Iris pigment epithelial cell (primary cell): ENCODE measurements around the gene GBA3.
A peak's percentile ranks its signal among the peaks of the same experiment; 100 is the strongest.

Experiments
- DNase-seq: peaks from one replicate; pipeline ENCODE4 v3.0.0-alpha.2; 2011; ENCODE audit warnings: low read depth

Gene GBA3

GRCh38 chr4:22692736-22693135, at the start of gene GBA3:
Gene GBA3 (plus strand): TSS chr4:22692937.
- no peak for DNase-seq

- DNase-seq, result no peak
Measured at GRCh38 chr4:22643952-22644351, 48.8 kb upstream of the GBA3 start.

GRCh38 chr4:22645481-22646182, 47.1 kb upstream of the GBA3 start:
- no peak for DNase-seq

GRCh38 chr4:22648996-22649395, 43.7 kb upstream of the GBA3 start:
- no peak for DNase-seq

- no peak for DNase-seq
Measured at GRCh38 chr4:22650771-22651170, 42.0 kb upstream of the GBA3 start.

GRCh38 chr4:22653752-22654151, 39.0 kb upstream of the GBA3 start:
- DNase-seq, result no peak

GRCh38 chr4:22661443-22661842, 31.3 kb upstream of the GBA3 start:
- no peak for DNase-seq

GRCh38 chr4:22667332-22667940, 25.3 kb upstream of the GBA3 start:
- no peak for DNase-seq

- peak; percentile 54 for DNase-seq
Measured at GRCh38 chr4:22668301-22668700, 24.4 kb upstream of the GBA3 start.

- no peak for DNase-seq
Measured at GRCh38 chr4:22668702-22669101, 24.0 kb upstream of the GBA3 start.

- DNase-seq, result peak; percentile 46
Measured at GRCh38 chr4:22670956-22671355, 21.8 kb upstream of the GBA3 start.

GRCh38 chr4:22672519-22672918, 20.2 kb upstream of the GBA3 start:
- DNase-seq, result no peak

GRCh38 chr4:22672944-22673343, 19.8 kb upstream of the GBA3 start:
- no peak for DNase-seq

- DNase-seq, result no peak
Measured at GRCh38 chr4:22674700-22675099, 18.0 kb upstream of the GBA3 start.

- DNase-seq, result no peak
Measured at GRCh38 chr4:22676063-22676462, 16.7 kb upstream of the GBA3 start.

- DNase-seq, result no peak
Measured at GRCh38 chr4:22677780-22678179, 15.0 kb upstream of the GBA3 start.

GRCh38 chr4:22678940-22679854, 13.5 kb upstream of the GBA3 start:
- no peak for DNase-seq

GRCh38 chr4:22680065-22680642, 12.6 kb upstream of the GBA3 start:
- DNase-seq, result no peak

- DNase-seq, result no peak
Measured at GRCh38 chr4:22683726-22684125, 9.0 kb upstream of the GBA3 start.

- DNase-seq, result no peak
Measured at GRCh38 chr4:22686141-22686540, 6.6 kb upstream of the GBA3 start.

- peak; percentile 27 for DNase-seq
Measured at GRCh38 chr4:22688236-22688635, 4.5 kb upstream of the GBA3 start.

- DNase-seq, result no peak
Measured at GRCh38 chr4:22689428-22689827, 3.3 kb upstream of the GBA3 start.

- DNase-seq, result no peak
Measured at GRCh38 chr4:22695029-22695428, 2.3 kb downstream of the GBA3 start.
